GM12878 (cell line): ENCODE results near the gene HNRNPA2B1. TPM values are rescaled to one million over a fixed set of nuclear protein-coding genes. Genes with fewer than 3 reads are reported as not detected.
A peak's percentile ranks its signal among the peaks of the same experiment; 100 is the strongest.

Experiments used
- ATAC-seq: fragments of 200-7000 bp; cut with Tn5 transposase; 3 replicates; pipeline ENCODE4 v1.9.1; 2020; ENCODE audit warnings: mild to moderate bottlenecking, moderate library complexity
- BruUV-seq: library from RNA; stranded (reverse); fragments of 400-500 nt; replicated peaks from 2 replicates; lab custom pipeline; 2021; lab: Mats Ljungman, UMichigan
- CTCF ChIA-PET: fragments of 300-600 bp; sonication (Branson Sonifier 250); formaldehyde crosslinking; extraction: SDS; loops from one replicate; lab custom pipeline; 2021; ENCODE audit warnings: inconsistent platforms; lab: Yijun Ruan, JAX
- POLR2A ChIA-PET: fragments of 350-600 bp; formaldehyde crosslinking; extraction: SDS; loops from one replicate; lab custom pipeline; 2021; ENCODE audit warnings: inconsistent platforms; lab: Charles Lee
- RAD21 ChIA-PET: fragments of 300-600 bp; sonication (Branson Sonifier 250); formaldehyde crosslinking; loops from one replicate; lab custom pipeline; 2023; ENCODE audit warnings: antibody characterized with exemption; ENCODE audit not compliant: unreplicated experiment; lab: Charles Lee
- SMC1A ChIA-PET: fragments of 300-600 bp; sonication (Branson Sonifier 250); formaldehyde crosslinking; loops from one replicate; lab custom pipeline; 2023; ENCODE audit not compliant: unreplicated experiment, uncharacterized antibody; lab: Charles Lee
- DNase-seq: peaks from one replicate; pipeline ENCODE4 v3.0.0-alpha.2; 2011; ENCODE audit warnings: low read depth, low spot score
- FAIRE-seq: peaks from 3 replicates; lab custom pipeline; 2011; peaks lifted over from hg19 to GRCh38; lab: Jason Lieb, UNC
- H2AFZ ChIP-seq: 2 replicates; pipeline ENCODE4 v1.6.0; 2011; ENCODE audit warnings: low read depth, low read length, control low read depth; ENCODE audit not compliant: control insufficient read depth
- H3K27ac ChIP-seq: 2 replicates; pipeline ENCODE4 v1.5.1; 2011; ENCODE audit warnings: control low read depth; ENCODE audit not compliant: control insufficient read depth, insufficient read depth
- H3K27me3 ChIP-seq, 2 experiments: replicated peaks in 1 of 2; 2 replicates each; pipeline versions ENCODE4 v1.6.0 to v1.6.1; 2011; ENCODE audit warnings: low read length in 1 of 2; ENCODE audit not compliant: control insufficient read depth in 2 of 2, insufficient read depth in 2 of 2
- H3K36me3 ChIP-seq, 2 experiments: 2 replicates each; pipeline ENCODE4 v1.5.1; 2011; ENCODE audit warnings: low read length in 1 of 2; ENCODE audit not compliant: control insufficient read depth in 2 of 2, insufficient read depth in 2 of 2
- H3K4me1 ChIP-seq: 2 replicates; pipeline ENCODE4 v1.6.1; 2011; ENCODE audit warnings: mild to moderate bottlenecking, low read length, moderate library complexity, mixed read lengths; ENCODE audit not compliant: control insufficient read depth, insufficient read depth
- H3K4me2 ChIP-seq: 2 replicates; pipeline ENCODE4 v1.6.0; 2011; ENCODE audit warnings: control low read depth; ENCODE audit not compliant: control insufficient read depth, insufficient read depth
- H3K4me3 ChIP-seq: fragments of 200-600 bp; sonication (generic); 2 replicates; pipeline ENCODE4 v1.5.1; 2016
- H3K79me2 ChIP-seq: 2 replicates; pipeline ENCODE4 v1.6.0; 2011; ENCODE audit warnings: low read length; ENCODE audit not compliant: control insufficient read depth, insufficient read depth
- H3K9ac ChIP-seq: 2 replicates; pipeline ENCODE4 v1.8.0; 2011; ENCODE audit warnings: low read length, control low read depth, mixed read lengths; ENCODE audit not compliant: control insufficient read depth, insufficient read depth
- H3K9me3 ChIP-seq: replicated peaks from 3 replicates; pipeline ENCODE4 v1.5.1; 2011; ENCODE audit warnings: mild to moderate bottlenecking, low read length; ENCODE audit not compliant: control insufficient read depth, insufficient read depth
- H4K20me1 ChIP-seq: 2 replicates; pipeline ENCODE4 v1.6.0; 2011; ENCODE audit not compliant: control insufficient read depth, insufficient read depth
- ATF7 ChIP-seq: fragments of 450-650 bp; IDR thresholded peaks from 2 replicates; pipeline ENCODE4 v1.6.1; 2016; ENCODE audit warnings: low read depth, mild to moderate bottlenecking
- BHLHE40 ChIP-seq, 2 experiments: fragments of 450-650 bp in 1 of 2; IDR thresholded peaks; 2 replicates each; pipeline ENCODE4 v1.6.1; 2011 to 2017; ENCODE audit warnings: low read depth in 2 of 2, borderline replicate concordance in 1 of 2, improper control_type of control experiment in 1 of 2, low read length in 1 of 2, mild to moderate bottlenecking in 1 of 2
- FOS ChIP-seq: IDR thresholded peaks from 3 replicates; pipeline ENCODE4 v1.6.1; 2011; ENCODE audit warnings: borderline replicate concordance; ENCODE audit not compliant: insufficient read length; ENCODE audit errors: extremely low read depth
- GATAD2B ChIP-seq: fragments of 450-650 bp; conservative IDR thresholded peaks from 2 replicates; pipeline ENCODE4 v1.6.1; 2017; ENCODE audit warnings: low read depth, mild to moderate bottlenecking, moderate library complexity
- PML ChIP-seq: IDR thresholded peaks from 2 replicates; pipeline ENCODE4 v1.6.1; 2012; ENCODE audit warnings: low read length, inconsistent platforms
- SRF ChIP-seq, 2 experiments: IDR thresholded peaks; 2 replicates each; pipeline ENCODE4 v1.6.1; 2011; ENCODE audit warnings: low read depth in 2 of 2, low read length in 2 of 2, mild to moderate bottlenecking in 1 of 2, moderate library complexity in 1 of 2
- ZNF384 ChIP-seq: IDR thresholded peaks from 2 replicates; pipeline ENCODE4 v1.6.1; 2012; ENCODE audit warnings: low read depth, mild to moderate bottlenecking, low read length, improper control_type of control experiment, borderline replicate concordance
- WGBS: methylation state at CpG from one replicate; pipeline ENCODE4 v1.1.6; 2016; ENCODE audit warnings: low lambda C conversion rate; ENCODE audit not compliant: insufficient replicate concordance, insufficient coverage; ENCODE audit errors: missing lambda C conversion rate; 5-methylcytosine and 5-hydroxymethylcytosine counted together
- in situ Hi-C: fragments of 300-500 bp; cut with MboI; formaldehyde crosslinking; loops from 9 replicates; pipeline ENCODE4 v1.14.3; 2018; ENCODE audit warnings: mixed read lengths
- intact Hi-C: fragments of 100-400 bp; cut with micrococcal nuclease; formaldehyde crosslinking; loops from one replicate; pipeline ENCODE4 v1.14.2; 2022; ENCODE audit not compliant: unreplicated experiment
- polyA plus RNA-seq, 11 experiments: library from polyadenylated mRNA; depleted of rRNA in 4 of 11; unstranded in 6 of 11; stranded (reverse) in 5 of 11; fragments of >200 nt; fragmentation: Nextera tagmentation in 4 of 11; fragmentation: Illumina TruSeq in 1 of 11; extraction: Ambion mirVana in 4 of 11; extraction: Trizol in 1 of 11; gene quantifications; 1 replicate in 1 of 11; 2 replicates in 10 of 11; pipeline versions ENCODE4 v1.2.1 to v1.2.3, GENCODE V29; 2011 to 2016; ENCODE audit warnings: inconsistent platforms in 2 of 11, missing spikeins in 2 of 11, low read depth in 1 of 11
- total RNA-seq, 4 experiments: library from RNA; depleted of rRNA in 3 of 4; stranded (reverse); fragments of >200 nt in 3 of 4; fragmentation: Illumina TruSeq in 1 of 4; extraction: Trizol in 1 of 4; gene quantifications; 2 replicates each; pipeline versions ENCODE4 v1.2.1 to v1.2.3, GENCODE V29; 2013 to 2021

Gene HNRNPA2B1
- total and polyA plus RNA-seq, 10 of the 15 experiments (the other 5 are each of a cell fraction or from before 2014, with no cell fraction given) = 295 to 1,396 (median 932) TPM

DNA sequence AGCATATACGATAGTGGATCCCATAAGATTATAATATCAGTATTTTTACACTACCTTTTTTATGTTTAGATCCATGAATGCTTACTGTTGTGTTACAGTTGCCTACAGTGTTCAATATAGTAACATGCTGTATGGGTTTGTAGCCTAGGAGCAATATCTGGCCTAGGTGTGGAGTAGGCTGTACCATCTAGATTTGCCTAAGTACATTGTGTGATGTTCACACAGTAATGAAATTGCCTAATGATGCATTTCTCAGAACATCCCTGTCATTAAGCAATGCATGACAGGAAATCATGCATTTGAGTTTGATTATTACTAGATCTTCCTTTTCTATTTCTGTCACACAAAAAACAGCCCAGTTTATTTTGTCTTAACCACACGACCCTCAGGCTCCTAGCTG is 15.5 kb upstream of the HNRNPA2B1 start (continued):
- TF ChIP-seq ATF7 = no peak
- no peak for TF ChIP-seq BHLHE40 (IDR thresholded peaks at IDR 0.05; ENCODE audit: borderline replicate concordance in 1 of 2, low read depth in 2 of 2, low read length in 1 of 2)
- no peak for TF ChIP-seq GATAD2B
- TF ChIP-seq SRF (IDR thresholded peaks at IDR 0.05; ENCODE audit: low read depth in 2 of 2, low read length in 2 of 2) = no peak
- TF ChIP-seq FOS = no peak

DNA sequence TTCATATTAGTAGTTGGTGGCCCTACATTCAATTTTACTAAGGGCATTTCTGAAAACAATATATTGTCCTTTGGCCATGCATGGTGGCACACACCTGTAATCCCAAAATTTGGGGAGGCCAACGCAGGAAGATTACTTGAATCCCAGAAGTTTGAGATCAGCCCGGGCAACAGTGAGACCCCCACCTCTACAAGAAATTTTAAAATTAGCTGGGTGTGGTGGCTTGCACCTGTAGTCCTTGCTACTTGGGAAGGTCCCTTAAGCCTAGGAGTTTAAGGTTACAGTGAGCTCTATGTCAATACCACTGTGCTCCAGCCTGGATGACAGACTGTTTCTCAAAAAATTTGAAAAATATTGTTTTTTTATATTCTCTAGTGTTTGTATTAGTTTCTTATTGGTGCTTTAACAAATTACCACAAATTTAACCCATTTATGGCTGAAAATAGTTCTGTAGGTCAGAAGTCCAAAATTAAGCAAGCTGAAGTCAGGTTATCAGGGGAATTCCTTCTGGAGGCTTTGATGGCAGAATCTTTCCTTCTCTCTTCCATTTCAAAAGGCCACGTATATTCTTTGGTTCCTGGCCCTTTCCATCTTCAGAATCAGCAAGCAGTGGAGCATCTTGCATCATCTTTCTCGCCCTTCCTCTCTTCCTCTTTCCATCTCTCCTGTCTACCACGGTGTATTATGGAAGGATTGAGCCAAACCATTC is 13.4 kb upstream of the HNRNPA2B1 start:
- RAD21 ChIA-PET = interaction anchor here (1.0 to 1.7 kb wide), 2 partner anchors 9 to 10 kb away, joined by 4 read pairs; no protein-coding TSS in a partner anchor
- no peak for FAIRE-seq
- Histone ChIP-seq H3K79me2 (peaks cover 15% of the 10 kb centered on the region), H3K9me3 (no peaks in the 10 kb centered on the region), H3K27me3 (no peaks in the 10 kb centered on the region), H3K27ac (no peak overlapping the region), H3K9ac (no peak overlapping the region), H3K4me2 (no peak overlapping the region), H3K4me3 (no peak overlapping the region), H3K4me1 (no peaks in the 10 kb centered on the region), H2AFZ (no peak overlapping the region), H4K20me1 (no peaks in the 10 kb centered on the region), H3K36me3 (peaks cover 0 to 30% of the 10 kb centered on the region in 2 experiments; a peak in 3 of 4 replicates)
- no peak for DNase-seq
- intact Hi-C loops (no loop called here), in situ Hi-C loops (no loop called here)
- ATAC-seq = no peak
- POLR2A ChIA-PET = interaction anchor here (1.3 kb wide), 1 partner anchor 62 kb away, joined by 3 read pairs; the partner anchor contains the start of gene NFE2L3
- CTCF ChIA-PET = interaction anchor here (1.6 to 2.1 kb wide), 2 partner anchors 16 to 156 kb away, joined by 4 read pairs; no protein-coding TSS in a partner anchor
- no TSS peak for BruUV-seq
- WGBS = 84% methylated on average over 5 of the region's 5 CpGs
- SMC1A ChIA-PET = interaction anchor here (1.4 kb wide), 1 partner anchor 9 kb away, joined by 4 read pairs; no protein-coding TSS in a partner anchor
- 0 out of 2 replicates have a peak, but pooled peaks have one; percentile 22 for TF ChIP-seq PML
- no peak for TF ChIP-seq ZNF384
